GM21390 (cell line): ENCODE measurements around the gene HPCA.

Experiments
- ATAC-seq: cut with Tn5 transposase; IDR thresholded peaks from one replicate; pipeline ENCODE4 v1.9.1; 2021; ENCODE audit not compliant: unreplicated experiment

Gene HPCA

GRCh38 chr1:32888677-32889420, 2.6 kb downstream of the HPCA start:
- no peak for ATAC-seq

GRCh38 chr1:32889731-32890278, 3.5 kb downstream of the HPCA start:
- no peak for ATAC-seq

- no peak for ATAC-seq
Measured at GRCh38 chr1:32890516-32891240, 4.4 kb downstream of the HPCA start.

- ATAC-seq: no peak
Measured at GRCh38 chr1:32891241-32891570, 4.9 kb downstream of the HPCA start.

GRCh38 chr1:32891630-32892029, 5.3 kb downstream of the HPCA start:
- no peak for ATAC-seq

GRCh38 chr1:32892368-32893197, 6.3 kb downstream of the HPCA start:
- no peak for ATAC-seq

- no peak for ATAC-seq
Measured at GRCh38 chr1:32893198-32894018, 7.1 kb downstream of the HPCA start.

GRCh38 chr1:32894019-32894600, 7.8 kb downstream of the HPCA start:
- no peak for ATAC-seq

GRCh38 chr1:32894681-32895080, 8.4 kb downstream of the HPCA start:
- ATAC-seq: no peak

GRCh38 chr1:32895325-32896215, 9.3 kb downstream of the HPCA start:
- no peak for ATAC-seq

- no peak for ATAC-seq
Measured at GRCh38 chr1:32896451-32896850, 10.2 kb downstream of the HPCA start.

GRCh38 chr1:32897082-32898049, 11.1 kb downstream of the HPCA start:
- ATAC-seq: no peak

- ATAC-seq: no peak
Measured at GRCh38 chr1:32898056-32898455, 11.8 kb downstream of the HPCA start.

GRCh38 chr1:32898958-32899357, 12.7 kb downstream of the HPCA start:
- no peak for ATAC-seq

GRCh38 chr1:32899586-32900296, 13.4 kb downstream of the HPCA start:
- no peak for ATAC-seq

GRCh38 chr1:32900371-32900955, 14.2 kb downstream of the HPCA start:
- ATAC-seq: no peak
